HG03442 (cell line): ENCODE data around the gene KDM5A.

Experiments
- ATAC-seq: cut with Tn5 transposase; IDR thresholded peaks from one replicate; pipeline ENCODE4 v1.9.1; 2021; ENCODE audit warnings: mild to moderate bottlenecking, moderate library complexity; ENCODE audit not compliant: unreplicated experiment

KDM5A gene

GRCh38 chr12:275812-276211 is 113.3 kb downstream of the KDM5A start:
- ATAC-seq, result no peak

DNA sequence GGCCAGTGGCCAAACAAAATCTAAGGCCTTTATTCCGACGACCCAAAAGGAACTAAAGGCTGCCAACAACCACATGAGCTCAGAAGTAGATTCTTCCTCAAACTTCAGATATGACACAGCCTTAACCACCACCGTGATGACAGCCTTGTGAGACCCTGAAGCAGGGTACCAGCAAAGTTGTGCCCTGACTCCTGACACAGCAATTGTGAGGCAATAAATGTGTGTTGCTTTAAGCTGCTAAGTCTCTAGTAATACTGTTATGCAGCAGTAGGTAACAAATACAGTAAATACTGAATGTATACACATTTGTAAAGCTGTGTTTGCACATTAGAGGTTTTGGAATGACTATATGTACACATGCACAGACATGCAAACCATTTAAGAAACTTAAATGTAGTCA is 115.7 kb downstream of the KDM5A start:
- ATAC-seq, result no peak

GRCh38 chr12:272942-273341 is 116.2 kb downstream of the KDM5A start:
- no peak for ATAC-seq

- ATAC-seq, result no peak
Measured at GRCh38 chr12:271161-271560, 118.0 kb downstream of the KDM5A start.

- ATAC-seq, result no peak
Measured at GRCh38 chr12:269191-269590, 119.9 kb downstream of the KDM5A start.

GRCh38 chr12:268483-268840 is 120.7 kb downstream of the KDM5A start:
- no peak for ATAC-seq

DNA sequence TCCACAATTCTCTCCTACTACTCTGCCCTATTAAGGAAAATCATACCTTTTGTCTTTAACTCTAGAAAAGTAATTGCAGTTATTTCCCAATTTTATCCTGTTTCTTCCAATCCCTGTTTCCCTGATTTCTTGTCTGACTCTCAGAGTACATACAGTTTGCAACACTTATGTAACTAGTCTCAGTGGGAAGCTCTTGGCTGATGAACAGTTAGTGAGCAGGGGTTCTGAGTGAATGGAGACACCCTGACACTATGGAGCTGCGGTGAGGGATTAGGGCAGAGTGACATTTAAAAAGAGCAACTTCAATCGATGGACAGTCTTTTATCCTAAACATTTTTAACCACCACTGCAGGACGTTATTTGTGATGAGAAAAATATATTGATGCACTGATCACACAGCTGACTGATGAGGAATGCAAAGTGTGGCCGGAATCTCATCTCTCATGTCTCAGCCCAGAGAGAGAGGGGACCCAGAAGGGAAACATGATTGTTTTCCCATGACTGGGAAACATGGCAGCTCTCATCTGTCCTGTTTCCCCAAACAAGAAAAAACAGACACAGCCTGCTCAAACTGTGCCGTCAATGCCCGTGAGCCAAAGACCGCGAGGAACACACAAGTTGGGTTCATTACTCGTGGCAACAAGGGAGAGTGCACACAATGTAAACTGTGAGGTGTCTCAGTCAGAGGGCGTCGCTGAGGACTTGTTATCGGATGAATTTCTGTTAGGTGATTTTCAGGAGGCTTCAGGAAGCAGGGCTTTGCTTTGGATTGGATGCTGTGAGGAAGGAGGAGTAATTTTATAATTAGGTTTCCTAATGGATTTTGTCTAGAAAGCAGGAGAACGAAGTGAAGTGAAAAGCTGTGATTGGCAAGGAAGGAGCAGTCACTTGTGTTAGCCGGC is 121.3 kb downstream of the KDM5A start:
- ATAC-seq, result no peak

DNA sequence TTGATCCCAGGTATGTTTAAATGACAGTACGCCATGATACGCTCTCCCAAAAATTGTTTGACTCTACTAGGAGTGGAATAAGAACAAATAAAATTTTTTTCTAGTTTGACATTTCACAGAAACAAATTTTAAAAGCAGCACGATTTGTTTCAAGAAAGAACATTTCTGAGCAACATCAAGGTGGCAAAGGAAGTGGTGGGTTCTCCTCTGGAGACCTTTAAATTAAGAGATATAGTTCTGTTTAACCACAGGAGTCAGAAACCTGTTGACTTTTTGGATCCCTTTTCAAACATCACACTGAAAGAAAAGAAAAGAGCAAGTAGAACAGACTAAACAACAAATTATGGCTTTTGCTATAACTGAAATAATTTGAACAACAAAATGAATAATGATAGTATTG is 124.0 kb downstream of the KDM5A start:
- no peak for ATAC-seq

DNA sequence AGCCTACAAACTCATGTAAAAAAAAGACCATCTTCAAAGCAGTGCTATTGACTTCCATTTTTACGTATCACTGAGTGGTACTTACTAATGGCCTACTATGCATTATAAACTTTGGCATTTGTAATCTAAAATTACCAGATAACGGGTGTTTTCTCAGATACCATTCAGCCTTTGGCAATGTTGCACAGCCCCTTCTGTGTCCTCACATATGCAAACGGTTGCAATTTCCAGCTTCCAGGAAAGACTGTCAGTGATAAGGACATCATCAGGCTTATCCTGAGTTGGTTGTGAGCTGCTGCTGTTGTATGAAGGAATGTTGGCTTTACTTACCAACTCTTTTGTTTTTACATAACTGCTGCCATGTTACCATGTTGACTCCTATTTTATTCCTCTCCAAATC is 124.9 kb downstream of the KDM5A start:
- no peak for ATAC-seq

DNA sequence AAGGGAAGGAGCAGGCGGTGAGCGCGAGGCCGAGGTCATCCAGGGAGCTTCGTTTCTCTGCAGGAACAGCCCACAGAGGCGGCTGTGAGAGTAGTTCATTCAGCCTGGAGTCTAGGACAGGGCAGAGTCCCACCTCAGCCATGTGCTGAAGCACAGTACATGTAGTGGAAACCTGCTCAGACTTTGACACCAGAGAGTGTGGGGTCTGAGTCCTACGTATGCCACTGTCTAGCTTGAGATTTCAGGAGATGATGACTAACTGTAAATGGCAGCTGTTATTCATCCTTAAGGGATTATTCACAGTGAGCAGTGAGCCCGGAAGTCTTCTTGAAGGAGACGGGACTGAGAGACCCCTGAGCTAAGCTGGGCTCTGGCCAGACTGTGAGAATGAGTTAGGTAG is 125.5 kb downstream of the KDM5A start:
- ATAC-seq, result no peak

DNA sequence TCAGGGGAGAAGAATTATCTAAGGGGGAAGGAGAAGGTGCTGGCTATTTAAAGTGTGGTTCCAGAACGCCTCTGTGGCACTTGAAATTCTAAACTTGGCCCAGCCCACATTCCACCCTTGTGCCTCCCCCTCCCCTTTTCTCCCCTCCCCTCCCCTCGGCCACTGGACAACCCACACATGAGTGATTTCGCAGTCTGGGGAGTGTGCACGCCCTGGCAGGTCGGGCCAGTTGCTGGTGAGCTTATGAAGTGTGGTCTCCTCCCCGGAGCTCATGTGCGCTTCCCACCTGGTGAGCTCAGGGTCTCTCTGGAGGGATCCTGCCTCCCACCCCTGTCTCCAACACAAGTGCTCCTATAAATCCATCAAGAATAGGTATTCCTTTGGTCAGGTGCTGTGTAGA is 126.3 kb downstream of the KDM5A start, which contains the start of gene SLC6A13:
Gene SLC6A13 (minus strand): TSS at position 20 of the 400 bp plus-strand sequence. CDS start 2,784 bp downstream, outside the sequence.
- ATAC-seq, result no peak

GRCh38 chr12:262113-262512 is 127.0 kb downstream of the KDM5A start:
- ATAC-seq, result no peak

DNA sequence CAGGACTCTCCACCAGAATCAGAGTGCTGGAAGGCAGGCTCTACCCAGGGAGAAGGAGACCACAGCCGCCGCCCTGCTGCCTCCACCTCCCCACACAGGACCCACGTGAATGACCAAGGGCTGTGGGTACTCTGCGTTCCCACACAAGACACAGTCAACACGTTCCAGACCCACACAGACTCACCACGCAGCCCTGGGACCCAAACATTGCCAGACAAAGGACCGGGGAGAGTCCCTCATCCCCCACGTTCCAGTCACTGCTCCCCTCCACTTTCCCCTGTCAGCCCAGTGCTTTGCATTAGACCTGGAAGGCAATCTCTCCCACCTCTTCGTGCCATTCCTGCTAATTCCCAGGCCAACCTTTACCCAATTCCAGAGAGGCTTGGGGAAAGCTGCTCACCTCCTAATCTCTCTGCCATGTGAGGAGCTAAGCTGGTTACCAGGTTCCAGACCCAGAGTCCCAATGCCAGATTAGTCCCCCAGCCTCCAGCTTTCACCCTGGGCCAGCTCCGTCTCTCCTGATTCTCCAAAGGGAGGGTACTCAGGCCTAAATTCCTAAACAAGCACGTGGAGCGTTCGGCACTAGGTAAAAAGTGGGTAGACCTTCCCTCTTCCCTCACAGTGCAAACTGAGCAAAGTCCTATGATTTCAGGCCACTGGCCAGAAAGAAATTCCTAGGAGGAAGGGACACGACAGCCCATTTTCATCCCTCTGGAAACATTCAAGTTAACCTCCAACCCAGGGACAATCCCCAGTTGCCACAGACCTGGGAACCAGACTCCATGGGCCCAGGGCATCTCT is 131.4 kb downstream of the KDM5A start:
- ATAC-seq, result no peak

- ATAC-seq, result no peak
Measured at GRCh38 chr12:256958-257357, 132.2 kb downstream of the KDM5A start.

- ATAC-seq, result no peak
Measured at GRCh38 chr12:256225-256624, 132.9 kb downstream of the KDM5A start.

DNA sequence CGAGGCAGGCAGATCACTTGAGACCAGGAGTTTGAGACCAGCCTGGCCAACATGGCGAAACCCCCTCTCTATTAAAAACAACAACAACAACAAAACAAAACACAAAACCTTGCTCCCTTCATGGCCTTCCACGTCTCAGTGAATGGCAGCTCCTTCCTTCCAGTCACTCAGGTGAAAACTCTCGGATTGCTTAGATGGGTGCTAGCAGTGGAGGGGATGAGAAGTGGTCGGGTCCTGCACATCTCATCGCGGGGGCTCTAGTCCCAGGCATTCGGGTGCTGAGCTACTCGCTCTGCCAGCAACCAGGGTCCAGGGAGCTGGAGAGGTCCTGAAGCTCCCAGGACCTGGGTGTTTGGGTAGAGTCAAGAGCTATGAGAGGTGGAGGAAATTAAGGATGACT is 134.2 kb downstream of the KDM5A start:
- no peak for ATAC-seq

GRCh38 chr12:254039-254438 is 135.1 kb downstream of the KDM5A start:
- ATAC-seq, result no peak

GRCh38 chr12:253116-253831 is 135.8 kb downstream of the KDM5A start:
- ATAC-seq, result no peak

- ATAC-seq, result no peak
Measured at GRCh38 chr12:252636-253035, 136.5 kb downstream of the KDM5A start.

GRCh38 chr12:247271-247670 is 141.8 kb downstream of the KDM5A start:
- ATAC-seq, result no peak

DNA sequence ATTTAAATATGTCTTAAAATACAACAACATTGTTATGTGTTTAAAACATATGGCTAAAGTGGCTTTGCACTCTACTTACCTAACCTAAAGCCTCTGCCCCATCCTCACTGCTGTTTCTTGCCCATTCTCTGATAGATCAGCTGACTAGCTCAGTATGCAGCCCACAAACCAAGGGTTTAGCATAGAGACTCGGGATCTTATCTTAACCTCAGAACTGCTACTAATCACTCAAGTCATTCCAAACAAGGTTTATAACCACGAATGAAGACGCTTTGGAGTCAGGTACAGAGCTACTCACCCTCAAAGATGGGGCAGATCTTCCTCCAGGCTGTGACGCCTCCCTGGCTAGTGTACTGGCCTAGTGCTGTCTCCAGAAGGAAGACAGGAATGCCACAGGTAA is 145.7 kb downstream of the KDM5A start:
- no peak for ATAC-seq
